Measurements from ENCODE around the gene STAG1. TPM values are rescaled to one million over a fixed set of nuclear protein-coding genes. Genes with fewer than 3 reads are reported as not detected.
A peak's percentile ranks its signal among the peaks of the same experiment; 100 is the strongest.

The STAG1 gene
- polyA plus RNA-seq, 3 donors = 7.2 to 10.0 (median 7.5) TPM

DNA sequence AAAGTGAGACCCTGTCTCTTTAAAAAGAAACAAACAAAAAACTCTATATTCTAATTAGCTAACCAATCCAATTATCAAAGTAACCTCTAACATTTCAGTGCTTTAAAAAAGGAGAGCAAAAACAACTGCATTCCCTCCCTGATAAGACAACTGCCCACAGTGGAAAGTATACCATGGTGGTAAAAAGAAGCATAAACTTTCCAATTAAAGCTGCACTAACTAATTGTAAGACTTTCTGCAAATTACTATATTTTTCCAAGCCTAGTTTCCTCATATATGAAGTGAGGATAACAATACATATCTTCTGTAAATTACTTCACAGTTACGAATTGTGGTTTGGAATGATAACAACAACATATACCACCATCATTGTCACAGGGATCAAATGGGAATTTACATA, 35.5 kb downstream of the STAG1 start:
- no peak overlapping the region for H3K9ac ChIP-seq (ENCODE audit: insufficient read depth, low read length, poor library complexity, severe bottlenecking)
- WGBS (ENCODE audit: insufficient coverage) = no CpG with 5 or more reads among the region's 1 CpG
- DNase-seq = no peak
- H4K20me1 ChIP-seq (ENCODE audit: insufficient read depth, low read length) = no peaks in the 10 kb centered on the region
- peaks cover 77% of the 10 kb centered on the region for H3K79me2 ChIP-seq (ENCODE audit: insufficient read depth, low read length)
- Mint-ChIP-seq H3K27ac (no peak overlapping the region), H3K27me3 (ENCODE audit: low read depth in 3 of 3) (no peaks in the 10 kb centered on the region), H3K9me3 (no peaks in the 10 kb centered on the region), H3K4me1 (peaks cover 29% of the 10 kb centered on the region), H3K36me3 (peaks cover 5 to 11% of the 10 kb centered on the region in 2 donors), H3K4me3 (no peak overlapping the region)
- peaks cover 33 to 35% of the 10 kb centered on the region in 2 donors for H3K4me1 ChIP-seq (ENCODE audit: control insufficient read depth in 1 of 2, insufficient read depth in 2 of 2, low read length in 2 of 2)
- H2AFZ ChIP-seq (ENCODE audit: insufficient read depth, low read depth, low read length, poor library complexity, severe bottlenecking) = no peak overlapping the region
- no peaks in the 10 kb centered on the region for H3K36me3 ChIP-seq (replicated peaks in 1 of 2; ENCODE audit: control insufficient read depth in 1 of 2, insufficient read depth in 2 of 2, low read length in 2 of 2)
- H3K9me3 ChIP-seq (replicated peaks in 1 of 2; ENCODE audit: control insufficient read depth in 1 of 2, insufficient read depth in 1 of 2, low read length in 2 of 2) = no peaks in the 10 kb centered on the region
- TF ChIP-seq, protein P1, sequence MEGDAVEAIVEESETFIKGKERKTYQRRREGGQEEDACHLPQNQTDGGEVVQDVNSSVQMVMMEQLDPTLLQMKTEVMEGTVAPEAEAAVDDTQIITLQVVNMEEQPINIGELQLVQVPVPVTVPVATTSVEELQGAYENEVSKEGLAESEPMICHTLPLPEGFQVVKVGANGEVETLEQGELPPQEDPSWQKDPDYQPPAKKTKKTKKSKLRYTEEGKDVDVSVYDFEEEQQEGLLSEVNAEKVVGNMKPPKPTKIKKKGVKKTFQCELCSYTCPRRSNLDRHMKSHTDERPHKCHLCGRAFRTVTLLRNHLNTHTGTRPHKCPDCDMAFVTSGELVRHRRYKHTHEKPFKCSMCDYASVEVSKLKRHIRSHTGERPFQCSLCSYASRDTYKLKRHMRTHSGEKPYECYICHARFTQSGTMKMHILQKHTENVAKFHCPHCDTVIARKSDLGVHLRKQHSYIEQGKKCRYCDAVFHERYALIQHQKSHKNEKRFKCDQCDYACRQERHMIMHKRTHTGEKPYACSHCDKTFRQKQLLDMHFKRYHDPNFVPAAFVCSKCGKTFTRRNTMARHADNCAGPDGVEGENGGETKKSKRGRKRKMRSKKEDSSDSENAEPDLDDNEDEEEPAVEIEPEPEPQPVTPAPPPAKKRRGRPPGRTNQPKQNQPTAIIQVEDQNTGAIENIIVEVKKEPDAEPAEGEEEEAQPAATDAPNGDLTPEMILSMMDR (IDR thresholded peaks at IDR 0.05) = no peak
- no peak overlapping the region for H3K4me3 ChIP-seq (replicated peaks in 1 of 3; ENCODE audit: low read depth in 2 of 3, low read length in 3 of 3)
- H3K4me2 ChIP-seq (replicated peaks; ENCODE audit: extremely low read depth, low read length, poor library complexity, severe bottlenecking) = no peak overlapping the region
- no peaks in the 10 kb centered on the region for H3K27me3 ChIP-seq (ENCODE audit: control insufficient read depth in 2 of 2, insufficient read depth in 2 of 2, low read length in 2 of 2)
- intact Hi-C loops (cut with micrococcal nuclease) = no loop called here
- no peak overlapping the region for H3K27ac ChIP-seq (ENCODE audit: low read depth in 1 of 2, low read length in 2 of 2)

DNA sequence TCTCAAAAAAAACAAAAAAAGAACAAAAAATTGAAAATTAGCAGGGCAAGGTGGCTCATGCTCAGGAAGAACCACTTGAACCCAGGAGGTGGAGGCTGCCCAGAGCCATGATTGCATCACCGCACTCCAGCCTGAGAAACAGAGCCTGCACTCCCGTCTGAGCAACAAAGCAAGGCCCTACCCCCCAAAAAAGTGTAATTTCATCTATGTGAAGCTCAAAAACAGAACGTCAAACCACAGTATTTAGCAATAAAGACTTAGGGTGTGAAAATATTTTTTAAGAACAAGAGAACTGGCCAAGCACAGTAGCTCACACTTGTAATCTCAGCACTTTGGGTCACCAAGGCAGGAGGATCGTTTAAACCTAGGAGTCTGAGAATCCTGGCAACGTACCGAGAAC, 38.2 kb downstream of the STAG1 start:
- Mint-ChIP-seq H3K36me3 (peaks cover 0 to 5% of the 10 kb centered on the region in 2 donors), H3K4me1 (peaks cover 36% of the 10 kb centered on the region), H3K27ac (peak overlapping the region; percentile 95 to 99 (median 97)), H3K27me3 (ENCODE audit: low read depth in 3 of 3) (no peaks in the 10 kb centered on the region), H3K9me3 (no peaks in the 10 kb centered on the region), H3K4me3 (peak overlapping the region; percentile 64 to 73)
- WGBS (ENCODE audit: insufficient coverage) = 15% methylated on average over 4 of the region's 6 CpGs
- Histone ChIP-seq H2AFZ (ENCODE audit: insufficient read depth, low read depth, low read length, poor library complexity, severe bottlenecking) (peak overlapping the region; percentile 52), H3K4me2 (replicated peaks; ENCODE audit: extremely low read depth, low read length, poor library complexity, severe bottlenecking) (peak overlapping the region; percentile 61), H3K27me3 (ENCODE audit: control insufficient read depth in 2 of 2, insufficient read depth in 2 of 2, low read length in 2 of 2) (no peaks in the 10 kb centered on the region), H3K4me1 (ENCODE audit: control insufficient read depth in 1 of 2, insufficient read depth in 2 of 2, low read length in 2 of 2) (peaks cover 40 to 46% of the 10 kb centered on the region in 2 donors), H4K20me1 (ENCODE audit: insufficient read depth, low read length) (no peaks in the 10 kb centered on the region), H3K4me3 (replicated peaks in 1 of 3; ENCODE audit: low read depth in 2 of 3, low read length in 3 of 3) (peak overlapping the region in 2 of 3 experiments; percentile 13 to 62), H3K79me2 (ENCODE audit: insufficient read depth, low read length) (peaks cover 79% of the 10 kb centered on the region), H3K9me3 (replicated peaks in 1 of 2; ENCODE audit: control insufficient read depth in 1 of 2, insufficient read depth in 1 of 2, low read length in 2 of 2) (no peaks in the 10 kb centered on the region), H3K36me3 (replicated peaks in 1 of 2; ENCODE audit: control insufficient read depth in 1 of 2, insufficient read depth in 2 of 2, low read length in 2 of 2) (no peaks in the 10 kb centered on the region), H3K27ac (ENCODE audit: low read depth in 1 of 2, low read length in 2 of 2) (peak overlapping the region; percentile 92 to 95), H3K9ac (ENCODE audit: insufficient read depth, low read length, poor library complexity, severe bottlenecking) (peak overlapping the region; percentile 56)
- TF ChIP-seq, protein P1 (IDR thresholded peaks at IDR 0.05) = no peak
- DNase-seq = peak; percentile 83 to 90 (median 89)
- intact Hi-C loops (cut with micrococcal nuclease) = no loop called here

Data from CD14-positive monocyte (primary cell).